Measurements from ENCODE around the gene PSENEN.
"Not testable (repeated sequence)": the region's sequence is repeated elsewhere in the genome, so short reads cannot be mapped to it uniquely, and the experiment has no call there.

Gene PSENEN

GRCh38 chr19:35790981-35791813 is 45.7 kb downstream of the PSENEN start:
- DNase-seq, result no peak

DNA sequence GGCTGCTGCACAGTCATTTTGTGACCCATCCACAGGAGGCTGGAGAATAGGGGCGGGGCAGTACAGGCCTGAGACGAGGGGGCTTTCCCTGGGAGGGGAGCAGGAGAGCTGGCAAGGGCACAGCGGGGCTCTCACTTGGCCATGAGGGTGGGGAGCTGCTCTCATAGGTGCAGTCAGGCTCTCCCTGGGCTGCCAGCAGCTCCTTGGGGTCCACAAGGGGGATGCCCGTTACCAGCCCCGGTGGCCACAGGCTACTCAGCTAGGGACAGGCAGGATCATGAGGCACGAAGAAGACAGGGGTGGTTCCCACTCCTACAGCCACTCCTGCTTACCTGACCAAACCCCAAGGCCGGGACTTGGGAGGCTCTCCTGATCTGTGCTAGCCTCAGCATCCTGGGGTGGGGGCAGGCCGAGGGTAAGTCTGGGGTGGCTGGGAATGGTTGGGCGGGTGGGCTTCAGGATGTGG is 46.4 kb downstream of the PSENEN start:
- DNase-seq, result no peak

DNA sequence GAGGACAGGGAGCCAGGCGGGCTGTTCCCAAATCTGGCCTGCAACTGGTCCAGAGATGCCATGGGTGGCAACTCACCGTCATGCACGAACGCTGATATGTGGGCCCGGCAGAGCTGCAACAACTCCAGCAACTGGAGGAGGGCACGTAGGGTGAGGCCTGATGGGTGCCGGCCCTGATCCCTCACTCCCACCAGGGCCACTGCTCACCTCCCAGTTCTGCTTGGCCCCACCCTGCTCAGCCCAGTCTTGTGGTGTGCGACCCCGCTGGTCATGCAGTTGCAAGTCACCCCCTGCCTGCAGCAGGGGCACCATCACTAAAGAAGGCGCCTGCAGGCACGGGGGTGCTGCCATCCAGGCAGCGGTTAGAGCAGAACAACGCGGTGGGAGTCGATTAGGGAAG is 46.9 kb downstream of the PSENEN start:
- DNase-seq, result no peak

- no peak for DNase-seq
Measured at GRCh38 chr19:35792888-35793287, 47.4 kb downstream of the PSENEN start.

GRCh38 chr19:35793381-35794165 is 48.1 kb downstream of the PSENEN start:
- DNase-seq, result no peak

- DNase-seq, result not testable (repeated sequence)
Measured at GRCh38 chr19:35795564-35795963, 50.1 kb downstream of the PSENEN start.
